ENCODE data around the gene ENOSF1. TPM values are rescaled to one million over a fixed set of nuclear protein-coding genes. Genes with fewer than 3 reads are reported as not detected.

Gene ENOSF1
- total and polyA plus RNA-seq, 12 donors = 10.5 to 68.3 (median 23.3) TPM

- ATAC-seq = no peak
- 52 to 59% methylated on average over 6 of the region's 6 CpGs for WGBS, 2 donors
Observed at GRCh38 chr18:622289-622688, 90.1 kb downstream of the ENOSF1 start.

GRCh38 chr18:621291-622043 lies 91.0 kb downstream of the ENOSF1 start:
- intact Hi-C loops (cut with DNase I) = loop anchor here in 6 of 10 donors (5.0 to 10.0 kb wide), 5 partner anchors 83 to 216 kb away; no protein-coding TSS in a partner anchor
- H3K27ac ChIP-seq = no peak overlapping the region
- TF ChIP-seq, protein P1, sequence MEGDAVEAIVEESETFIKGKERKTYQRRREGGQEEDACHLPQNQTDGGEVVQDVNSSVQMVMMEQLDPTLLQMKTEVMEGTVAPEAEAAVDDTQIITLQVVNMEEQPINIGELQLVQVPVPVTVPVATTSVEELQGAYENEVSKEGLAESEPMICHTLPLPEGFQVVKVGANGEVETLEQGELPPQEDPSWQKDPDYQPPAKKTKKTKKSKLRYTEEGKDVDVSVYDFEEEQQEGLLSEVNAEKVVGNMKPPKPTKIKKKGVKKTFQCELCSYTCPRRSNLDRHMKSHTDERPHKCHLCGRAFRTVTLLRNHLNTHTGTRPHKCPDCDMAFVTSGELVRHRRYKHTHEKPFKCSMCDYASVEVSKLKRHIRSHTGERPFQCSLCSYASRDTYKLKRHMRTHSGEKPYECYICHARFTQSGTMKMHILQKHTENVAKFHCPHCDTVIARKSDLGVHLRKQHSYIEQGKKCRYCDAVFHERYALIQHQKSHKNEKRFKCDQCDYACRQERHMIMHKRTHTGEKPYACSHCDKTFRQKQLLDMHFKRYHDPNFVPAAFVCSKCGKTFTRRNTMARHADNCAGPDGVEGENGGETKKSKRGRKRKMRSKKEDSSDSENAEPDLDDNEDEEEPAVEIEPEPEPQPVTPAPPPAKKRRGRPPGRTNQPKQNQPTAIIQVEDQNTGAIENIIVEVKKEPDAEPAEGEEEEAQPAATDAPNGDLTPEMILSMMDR (IDR thresholded peaks at IDR 0.05) = no peak
- no peaks in the 10 kb centered on the region for H3K36me3 ChIP-seq
- H3K4me3 ChIP-seq = no peak overlapping the region
- peaks cover 0 to under 1% (median 0%) of the 10 kb centered on the region in 9 donors for H3K4me1 ChIP-seq
- H3K9me3 ChIP-seq = no peaks in the 10 kb centered on the region
- DNase-seq (no peak), ATAC-seq (no peak)
- H3K27me3 ChIP-seq = peaks cover 0 to 14% (median 8%) of the 10 kb centered on the region in 7 donors
- WGBS, 2 donors = 35 to 45% methylated on average over 7 of the region's 7 CpGs

More at GRCh38 chr18:622289-622688, 90.1 kb downstream of the ENOSF1 start:
- H3K9me3 ChIP-seq = no peaks in the 10 kb centered on the region
- no peak overlapping the region for H3K4me3 ChIP-seq
- H3K27me3 ChIP-seq = peaks cover 0 to 14% (median 8%) of the 10 kb centered on the region in 7 donors
- H3K27ac ChIP-seq = no peak overlapping the region
- no peak for DNase-seq
- intact Hi-C loops (cut with DNase I) = loop anchor here in 6 of 10 donors (5.0 to 10.0 kb wide), 5 partner anchors 83 to 215 kb away; no protein-coding TSS in a partner anchor
- no peaks in the 10 kb centered on the region for H3K36me3 ChIP-seq
- no peaks in the 10 kb centered on the region for H3K4me1 ChIP-seq
- TF ChIP-seq, protein P1 (IDR thresholded peaks at IDR 0.05) = no peak

Other genes with a start within 250 kb of the ENOSF1 start
- 10 to 100 TPM in 2 of 10 donors, 1 to 10 TPM in 8; 5.3 to 15.4 (median 6.9) TPM for gene COLEC12, start 211.9 kb downstream of the ENOSF1 start, total RNA-seq
- 1 to 10 TPM; 2.8 to 3.1 TPM for gene COLEC12, start 211.9 kb downstream of the ENOSF1 start, polyA plus RNA-seq
- gene CETN1, start 132.2 kb downstream of the ENOSF1 start, total RNA-seq = not detected
- gene CETN1, start 132.2 kb downstream of the ENOSF1 start, polyA plus RNA-seq = not detected
- gene CLUL1, start 115.6 kb downstream of the ENOSF1 start, total RNA-seq = not detected
- not detected for gene CLUL1, start 115.6 kb downstream of the ENOSF1 start, polyA plus RNA-seq
- gene TYMS, start 55.0 kb downstream of the ENOSF1 start, total RNA-seq = 10 to 100 TPM in 1 of 10 donors, 1 to 10 TPM in 8, under 1 TPM in 1; 0.91 to 16.7 (median 2.2) TPM
- 1 to 10 TPM in 1 of 2 donors, under 1 TPM in 1; 0.80 to 1.0 TPM for gene TYMS, start 55.0 kb downstream of the ENOSF1 start, polyA plus RNA-seq
- 10 to 100 TPM; 17.4 to 31.5 (median 22.6) TPM for gene YES1, start 99.6 kb upstream of the ENOSF1 start, total RNA-seq
- gene YES1, start 99.6 kb upstream of the ENOSF1 start, polyA plus RNA-seq = 10 to 100 TPM; 10.3 to 13.4 TPM
- 1 to 10 TPM in 1 of 10 donors, under 1 TPM in 7, not detected in 2; 0.09 to 2.7 (median 0.17) TPM for gene ADCYAP1, start 192.2 kb upstream of the ENOSF1 start, total RNA-seq
- under 1 TPM; 0.13 to 0.29 TPM for gene ADCYAP1, start 192.2 kb upstream of the ENOSF1 start, polyA plus RNA-seq

Data from heart right ventricle (tissue), 16 donors.